Measurements from ENCODE around the gene NXT1. TPM values are rescaled to one million over a fixed set of nuclear protein-coding genes. Genes with fewer than 3 reads are reported as not detected.

The NXT1 gene
- total RNA-seq, 4 donors from 2014 or later: 19.4 to 50.5 (median 26.2) TPM

DNA sequence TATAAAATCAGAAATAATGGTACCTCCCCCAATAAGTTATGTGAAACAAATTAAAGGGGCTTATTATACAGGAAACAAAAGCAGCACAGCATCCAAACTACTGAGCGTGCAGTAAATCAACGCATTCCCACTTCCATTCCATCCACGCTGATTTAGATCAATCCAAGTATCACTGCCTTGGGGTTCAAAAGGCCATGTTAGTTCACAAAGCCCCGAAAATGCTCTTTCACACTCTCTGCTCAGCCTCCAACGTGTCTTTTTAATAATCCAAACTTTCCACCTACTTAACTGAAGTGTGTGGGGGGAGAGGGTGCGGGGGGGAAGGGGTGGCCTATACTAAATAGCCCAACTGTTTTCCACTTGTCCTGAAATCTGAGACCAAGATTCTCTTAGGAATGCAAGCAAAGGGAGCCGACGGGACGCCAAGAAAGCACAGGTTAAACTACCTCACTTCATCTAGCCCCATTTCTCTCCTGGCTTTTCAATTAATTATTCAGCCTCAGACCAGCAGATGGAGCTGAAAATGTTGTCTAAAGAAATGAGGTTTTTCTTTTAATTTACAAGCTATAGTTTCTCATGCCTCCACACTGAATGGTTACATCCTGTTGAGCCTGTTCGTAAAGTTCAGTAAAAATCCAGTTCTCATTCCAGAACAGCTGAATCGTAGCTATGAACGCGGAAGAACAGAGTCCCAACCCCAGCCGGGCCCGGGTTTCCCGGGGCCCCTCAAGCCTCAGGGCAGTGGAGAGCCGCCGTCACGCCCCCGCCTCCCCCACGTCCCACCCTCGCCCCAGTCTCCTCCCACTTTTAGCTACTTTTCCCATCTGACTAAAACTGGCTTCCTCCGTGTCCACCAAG is 1.0 kb upstream of the NXT1 start:
- H3K4me3 ChIP-seq: peak overlapping the region; percentile 70 to 94 (median 86)
- H3K4me1 ChIP-seq: peaks cover 4 to 33% (median 24%) of the 10 kb centered on the region in 4 donors
- no peaks in the 10 kb centered on the region for H3K9me3 ChIP-seq
- DNase-seq (ENCODE audit: low spot score in 2 of 2): peak; percentile 64 to 80
- WGBS, 2 donors: 3 to 4% methylated on average over 23 of the region's 23 CpGs
- peaks cover 0 to 9% (median 0%) of the 10 kb centered on the region in 3 donors for H3K36me3 ChIP-seq
- TF ChIP-seq EP300 (IDR thresholded peaks at IDR 0.05) (no peak), POLR2A (IDR thresholded peaks at IDR 0.05) (no peak)
- TF ChIP-seq, protein P1, sequence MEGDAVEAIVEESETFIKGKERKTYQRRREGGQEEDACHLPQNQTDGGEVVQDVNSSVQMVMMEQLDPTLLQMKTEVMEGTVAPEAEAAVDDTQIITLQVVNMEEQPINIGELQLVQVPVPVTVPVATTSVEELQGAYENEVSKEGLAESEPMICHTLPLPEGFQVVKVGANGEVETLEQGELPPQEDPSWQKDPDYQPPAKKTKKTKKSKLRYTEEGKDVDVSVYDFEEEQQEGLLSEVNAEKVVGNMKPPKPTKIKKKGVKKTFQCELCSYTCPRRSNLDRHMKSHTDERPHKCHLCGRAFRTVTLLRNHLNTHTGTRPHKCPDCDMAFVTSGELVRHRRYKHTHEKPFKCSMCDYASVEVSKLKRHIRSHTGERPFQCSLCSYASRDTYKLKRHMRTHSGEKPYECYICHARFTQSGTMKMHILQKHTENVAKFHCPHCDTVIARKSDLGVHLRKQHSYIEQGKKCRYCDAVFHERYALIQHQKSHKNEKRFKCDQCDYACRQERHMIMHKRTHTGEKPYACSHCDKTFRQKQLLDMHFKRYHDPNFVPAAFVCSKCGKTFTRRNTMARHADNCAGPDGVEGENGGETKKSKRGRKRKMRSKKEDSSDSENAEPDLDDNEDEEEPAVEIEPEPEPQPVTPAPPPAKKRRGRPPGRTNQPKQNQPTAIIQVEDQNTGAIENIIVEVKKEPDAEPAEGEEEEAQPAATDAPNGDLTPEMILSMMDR (IDR thresholded peaks at IDR 0.05): peak; percentile 41 to 63 (median 46)
- H3K27me3 ChIP-seq: no peaks in the 10 kb centered on the region
- peak overlapping the region; percentile 95 to 98 (median 96) for H3K27ac ChIP-seq

DNA sequence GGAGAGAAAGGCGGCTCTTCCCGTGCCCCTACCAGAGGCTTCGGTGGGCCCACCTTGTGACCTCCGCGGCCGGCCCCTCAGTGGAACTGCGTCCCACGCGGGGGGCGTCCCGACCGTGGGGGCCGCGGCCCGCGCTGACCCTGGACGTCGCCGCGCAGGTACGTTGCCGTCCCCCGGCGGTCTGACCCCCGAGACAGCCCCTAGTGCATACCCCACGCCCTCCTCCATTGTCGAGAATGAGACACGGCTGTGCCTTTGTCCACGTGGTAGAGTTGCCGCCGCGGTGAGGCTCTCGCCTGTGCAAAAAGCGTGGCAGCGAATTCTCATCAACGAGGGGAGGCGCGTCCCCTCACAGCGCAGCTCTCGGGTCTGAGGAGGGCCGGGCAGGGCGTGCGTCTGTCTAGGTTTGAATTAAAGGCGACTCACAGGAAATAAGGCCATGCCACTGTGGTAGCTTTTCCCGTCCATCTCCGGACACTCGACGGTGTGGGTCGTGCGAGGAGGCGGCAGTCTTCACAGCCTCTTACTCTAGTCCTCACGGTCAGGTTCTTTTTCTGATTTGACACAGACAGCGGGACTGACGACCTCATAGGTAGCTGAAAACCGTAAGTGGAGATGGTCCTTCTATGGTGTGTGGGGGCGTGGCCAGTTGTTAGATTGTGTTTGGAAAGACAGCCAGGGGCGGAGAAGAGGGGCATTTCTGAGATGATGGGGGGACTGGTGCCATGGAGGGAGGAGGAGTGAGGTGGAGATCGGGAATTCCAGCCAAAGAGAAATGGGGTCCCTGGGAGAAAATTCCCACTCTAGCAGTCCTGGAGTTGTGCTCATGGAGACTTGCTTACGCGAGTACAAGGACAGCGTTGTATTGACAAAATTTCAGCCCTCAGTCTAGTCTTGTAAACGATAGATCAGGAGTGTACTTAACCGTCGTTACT is 580 bp downstream of the NXT1 start:
- Histone ChIP-seq H3K36me3 (peaks cover 0 to 25% (median 0%) of the 10 kb centered on the region in 3 donors), H3K9me3 (no peaks in the 10 kb centered on the region), H3K27ac (peak overlapping the region; percentile 95 to 98 (median 96)), H3K27me3 (no peaks in the 10 kb centered on the region), H3K4me1 (peaks cover 4 to 33% (median 24%) of the 10 kb centered on the region in 4 donors), H3K4me3 (peak overlapping the region; percentile 70 to 94 (median 86))
- no peak for TF ChIP-seq EP300 (IDR thresholded peaks at IDR 0.05)
- DNase-seq (ENCODE audit: low spot score in 2 of 2): peak; percentile 27 to 41
- 1 to 2% methylated on average over 21 to 64 of the region's 64 CpGs for WGBS, 2 donors

DNA sequence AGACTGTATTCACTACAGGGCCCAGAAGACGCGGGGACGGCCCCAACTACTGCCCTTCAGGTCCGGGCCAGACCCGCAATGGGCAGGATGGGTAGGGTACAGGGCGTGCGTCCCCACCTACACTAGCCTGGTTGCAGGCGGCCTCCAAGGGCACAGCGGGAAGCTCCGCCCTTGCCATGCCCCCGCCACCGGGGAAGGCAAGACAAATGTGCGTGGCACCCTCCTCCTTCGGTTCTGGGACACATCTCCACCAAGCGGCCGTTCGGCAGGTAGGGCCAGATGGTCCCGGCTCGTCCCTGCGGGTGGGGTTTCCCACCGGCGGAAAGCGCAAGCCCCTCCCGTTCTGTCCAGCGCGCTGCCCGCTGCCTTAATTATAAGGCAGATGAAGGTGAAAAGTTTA is 5.6 kb downstream of the NXT1 start:
- no peak overlapping the region for H3K27ac ChIP-seq
- H3K36me3 ChIP-seq: peaks cover 0 to 27% (median 0%) of the 10 kb centered on the region in 3 donors
- DNase-seq (ENCODE audit: low spot score in 2 of 2): no peak
- H3K4me1 ChIP-seq: peaks cover 3 to 56% (median 26%) of the 10 kb centered on the region in 4 donors
- WGBS, 2 donors: 64 to 70% methylated on average over 26 to 27 of the region's 27 CpGs
- no peaks in the 10 kb centered on the region for H3K27me3 ChIP-seq
- H3K4me3 ChIP-seq: no peak overlapping the region
- H3K9me3 ChIP-seq: no peaks in the 10 kb centered on the region
- TF ChIP-seq, protein P1 (IDR thresholded peaks at IDR 0.05): no peak
- TF ChIP-seq POLR2A (IDR thresholded peaks at IDR 0.05) (no peak), EP300 (IDR thresholded peaks at IDR 0.05) (no peak)

DNA sequence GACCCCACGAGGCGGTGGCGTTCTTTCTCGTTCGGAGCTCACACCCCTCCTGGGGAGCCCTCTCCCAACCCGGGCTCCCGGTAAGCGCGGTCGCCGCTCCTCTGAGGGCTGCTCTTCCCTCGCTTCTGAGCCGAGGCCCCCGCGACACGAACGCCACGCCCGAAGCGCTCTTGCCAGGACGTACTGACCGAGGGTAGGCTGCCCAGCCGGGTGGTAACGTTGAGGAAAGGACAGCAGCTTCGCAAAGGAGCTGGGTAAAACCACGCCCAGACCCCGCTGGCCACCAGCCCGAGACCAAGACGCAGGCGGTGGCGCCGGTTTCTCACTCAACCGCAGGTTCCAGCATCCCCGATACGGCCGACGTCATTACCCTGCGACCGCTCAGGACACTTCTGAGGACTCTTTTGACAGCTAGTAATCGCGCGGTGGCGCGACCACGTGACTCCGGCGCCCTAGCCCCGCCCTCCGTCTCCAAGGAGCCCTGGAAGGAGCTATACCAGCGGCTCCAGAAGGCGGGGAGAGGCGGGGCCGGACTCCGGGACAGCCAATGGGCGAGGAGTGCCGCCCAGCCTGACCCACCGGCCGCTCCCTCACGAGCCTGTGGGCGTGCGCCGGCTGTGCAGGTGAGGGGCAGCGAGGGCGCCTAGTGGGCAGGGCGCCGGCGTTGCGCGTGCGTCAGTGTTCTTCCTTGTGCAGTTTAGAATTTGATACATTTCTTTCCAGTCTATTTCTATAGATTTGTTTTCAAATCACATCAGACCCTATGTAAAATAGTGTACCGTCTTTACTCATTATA is 7.4 kb downstream of the NXT1 start:
- Histone ChIP-seq H3K4me3 (peak overlapping the region; percentile 57 to 74 (median 67)), H3K9me3 (no peaks in the 10 kb centered on the region), H3K4me1 (peaks cover 3 to 45% (median 14%) of the 10 kb centered on the region in 4 donors), H3K36me3 (peaks cover 0 to 27% (median 0%) of the 10 kb centered on the region in 3 donors), H3K27ac (peak overlapping the region; percentile 93 to 100 (median 96)), H3K27me3 (no peaks in the 10 kb centered on the region)
- peak; percentile 96 to 98 for TF ChIP-seq EP300 (IDR thresholded peaks at IDR 0.05)
- peak; percentile 39 to 84 for TF ChIP-seq POLR2A (IDR thresholded peaks at IDR 0.05)
- TF ChIP-seq, protein P1 (IDR thresholded peaks at IDR 0.05): no peak
- 0 to 1% methylated on average over 21 to 44 of the region's 71 CpGs for WGBS, 2 donors
- peak; percentile 100 for DNase-seq (ENCODE audit: low spot score in 2 of 2)

DNA sequence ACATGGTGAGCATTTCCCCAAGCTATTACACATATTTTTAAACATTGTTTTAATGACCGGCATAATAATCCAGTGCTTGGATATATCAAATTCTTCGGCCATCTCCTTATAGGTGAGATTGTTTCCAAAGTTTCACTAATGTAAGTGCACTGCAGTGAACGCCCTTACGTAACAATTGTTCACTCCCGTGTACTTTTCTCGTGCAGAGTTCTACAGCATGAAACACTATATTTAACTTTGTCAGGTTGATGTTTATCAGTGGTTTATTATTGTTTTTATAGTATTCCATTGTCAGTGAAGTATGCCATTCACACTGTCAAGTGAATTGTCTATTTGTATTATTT is 7.9 kb downstream of the NXT1 start:
- DNase-seq (ENCODE audit: low spot score in 2 of 2): no peak
- H3K36me3 ChIP-seq: peaks cover 0 to 27% (median 0%) of the 10 kb centered on the region in 3 donors
- WGBS, 2 donors: 24 to 28% methylated on average over 6 of the region's 6 CpGs
- H3K9me3 ChIP-seq: no peaks in the 10 kb centered on the region
- H3K27ac ChIP-seq: peak overlapping the region; percentile 93 to 100 (median 96)
- peak overlapping the region; percentile 23 to 74 (median 60) for H3K4me3 ChIP-seq
- H3K4me1 ChIP-seq: peaks cover 3 to 50% (median 17%) of the 10 kb centered on the region in 4 donors
- TF ChIP-seq POLR2A (IDR thresholded peaks at IDR 0.05) (no peak), EP300 (IDR thresholded peaks at IDR 0.05) (no peak)
- TF ChIP-seq, protein P1 (IDR thresholded peaks at IDR 0.05): no peak
- no peaks in the 10 kb centered on the region for H3K27me3 ChIP-seq
